Gastrocnemius medialis (tissue), 4 donors: ENCODE measurements around the gene LOC128125822.

ENCODE experiments used
- ATAC-seq, 2 donors: fragments of 150-250 bp; one replicate each; pipeline ENCODE4 v1.9.1; 2016
- DNase-seq, 2 donors: peaks; one replicate each; pipeline ENCODE4 v3.0.0-alpha.2; 2019
- H3K27ac ChIP-seq, 4 donors: fragments of 200-600 bp; sonication (generic); 1 replicate in 1 of 4; 2 replicates in 3 of 4; pipeline ENCODE4 v1.5.1; 2016 to 2018; ENCODE audit warnings: mild to moderate bottlenecking in 2 of 4, moderate library complexity in 1 of 4
- H3K27me3 ChIP-seq, 3 donors: fragments of 200-600 bp; sonication (generic) in 2 of 3; 1 replicate in 1 of 3; 2 replicates in 2 of 3; pipeline versions ENCODE4 v1.5.1 to v1.6.0; 2016 to 2019; ENCODE audit warnings: mild to moderate bottlenecking in 1 of 3, moderate library complexity in 1 of 3
- H3K36me3 ChIP-seq, 2 donors: fragments of 200-600 bp; sonication (generic) in 1 of 2; one replicate each; pipeline ENCODE4 v1.5.1; 2017 to 2018
- H3K4me1 ChIP-seq, 2 donors: fragments of 200-600 bp; sonication (generic) in 1 of 2; one replicate each; pipeline ENCODE4 v1.5.1; 2016 to 2017; ENCODE audit warnings: mild to moderate bottlenecking in 2 of 2
- H3K4me3 ChIP-seq, 4 donors: fragments of 200-600 bp; sonication (generic) in 3 of 4; 1 replicate in 1 of 4; 2 replicates in 3 of 4; pipeline ENCODE4 v1.5.1; 2016 to 2019; ENCODE audit warnings: mild to moderate bottlenecking in 2 of 4
- H3K9me3 ChIP-seq, 3 donors: fragments of 200-600 bp; sonication (generic) in 2 of 3; 1 replicate in 1 of 3; 2 replicates in 2 of 3; pipeline ENCODE4 v1.5.1; 2016 to 2019
- POLR2A ChIP-seq, 2 donors: fragments of 450-650 bp; IDR thresholded peaks; one replicate each; pipeline ENCODE4 v1.6.1; 2017; ENCODE audit warnings: antibody characterized with exemption in 2 of 2, mild to moderate bottlenecking in 2 of 2, moderate library complexity in 2 of 2
- in situ Hi-C, 4 donors: fragments of 200-750 bp; cut with MboI; loops; one replicate each; pipeline versions ENCODE4 v1.15.0 to v1.8.0; 2017; ENCODE audit warnings: low sequenced_read_pairs in 4 of 4
- intact Hi-C: fragments of 100-400 bp; cut with DNase I; formaldehyde crosslinking; loops from one replicate; pipeline ENCODE4 v1.15.1; 2023; ENCODE audit warnings: low total_unique reads
- TF ChIP-seq, protein P1 (sequence below), 5 experiments: fragments of 450-650 bp in 3 of 5; fragments of 200-600 bp in 2 of 5; sonication (generic) in 2 of 5; IDR thresholded peaks in 4 of 5; conservative IDR thresholded peaks in 1 of 5; 1 replicate in 4 of 5; 2 replicates in 1 of 5; pipeline ENCODE4 v1.5.1; 2016 to 2019; ENCODE audit warnings: antibody characterized with exemption in 5 of 5, mild to moderate bottlenecking in 3 of 5, moderate library complexity in 3 of 5

The LOC128125822 gene

DNA sequence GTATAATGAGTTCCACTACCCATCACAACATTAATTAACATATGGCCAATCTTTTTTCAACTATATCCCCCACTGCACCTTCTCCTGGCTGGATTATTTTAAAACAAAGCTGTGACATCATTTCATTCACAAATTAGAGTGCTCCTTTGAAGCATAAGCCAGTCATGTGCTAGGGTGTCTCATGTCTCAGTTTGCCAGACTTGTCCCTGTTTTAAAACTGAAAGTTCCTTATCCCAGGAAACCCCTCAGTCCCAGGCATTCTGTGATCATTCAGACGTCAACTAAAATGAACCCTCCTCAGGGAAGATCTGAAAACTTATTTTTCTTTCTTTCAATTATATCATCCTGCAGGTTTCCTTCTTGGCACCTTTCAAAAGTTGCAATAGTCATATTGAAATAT, 29.3 kb upstream of the LOC128125822 start:
- H3K4me3 ChIP-seq = no peak overlapping the region
- in situ Hi-C loops = no loop called here
- TF ChIP-seq POLR2A (IDR thresholded peaks at IDR 0.05) = no peak
- TF ChIP-seq, protein P1, sequence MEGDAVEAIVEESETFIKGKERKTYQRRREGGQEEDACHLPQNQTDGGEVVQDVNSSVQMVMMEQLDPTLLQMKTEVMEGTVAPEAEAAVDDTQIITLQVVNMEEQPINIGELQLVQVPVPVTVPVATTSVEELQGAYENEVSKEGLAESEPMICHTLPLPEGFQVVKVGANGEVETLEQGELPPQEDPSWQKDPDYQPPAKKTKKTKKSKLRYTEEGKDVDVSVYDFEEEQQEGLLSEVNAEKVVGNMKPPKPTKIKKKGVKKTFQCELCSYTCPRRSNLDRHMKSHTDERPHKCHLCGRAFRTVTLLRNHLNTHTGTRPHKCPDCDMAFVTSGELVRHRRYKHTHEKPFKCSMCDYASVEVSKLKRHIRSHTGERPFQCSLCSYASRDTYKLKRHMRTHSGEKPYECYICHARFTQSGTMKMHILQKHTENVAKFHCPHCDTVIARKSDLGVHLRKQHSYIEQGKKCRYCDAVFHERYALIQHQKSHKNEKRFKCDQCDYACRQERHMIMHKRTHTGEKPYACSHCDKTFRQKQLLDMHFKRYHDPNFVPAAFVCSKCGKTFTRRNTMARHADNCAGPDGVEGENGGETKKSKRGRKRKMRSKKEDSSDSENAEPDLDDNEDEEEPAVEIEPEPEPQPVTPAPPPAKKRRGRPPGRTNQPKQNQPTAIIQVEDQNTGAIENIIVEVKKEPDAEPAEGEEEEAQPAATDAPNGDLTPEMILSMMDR (IDR thresholded peaks at IDR 0.05 in 4 of 5, conservative IDR thresholded peaks at IDR 0.05 in 1 of 5) = no peak
- no peaks in the 10 kb centered on the region for H3K9me3 ChIP-seq
- H3K27ac ChIP-seq = no peak overlapping the region
- H3K27me3 ChIP-seq = no peaks in the 10 kb centered on the region
- H3K4me1 ChIP-seq = no peaks in the 10 kb centered on the region
- ATAC-seq (no peak), DNase-seq (no peak)
- H3K36me3 ChIP-seq = no peaks in the 10 kb centered on the region
- intact Hi-C loops = no loop called here

DNA sequence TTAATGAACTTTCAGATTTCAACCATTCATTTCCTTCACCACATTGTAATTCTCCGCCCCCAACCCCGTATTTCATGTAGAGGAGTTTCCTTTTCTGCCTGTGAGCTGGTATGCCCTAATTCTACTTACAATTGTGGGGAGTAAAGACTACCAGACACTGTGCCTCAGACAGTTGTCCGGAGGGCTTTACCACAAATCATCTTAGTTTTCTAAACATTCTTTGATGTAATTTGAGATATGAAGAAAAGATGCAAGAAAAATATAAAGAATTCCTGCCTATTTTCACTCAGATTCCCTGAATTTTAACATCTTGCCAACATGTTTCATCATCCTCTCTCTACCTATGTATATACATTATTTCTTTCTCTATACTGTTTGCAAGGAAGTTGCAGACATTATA, 28.3 kb upstream of the LOC128125822 start:
- in situ Hi-C loops (no loop called here), intact Hi-C loops (no loop called here)
- TF ChIP-seq, protein P1 (IDR thresholded peaks at IDR 0.05 in 4 of 5, conservative IDR thresholded peaks at IDR 0.05 in 1 of 5) = no peak
- no peak for TF ChIP-seq POLR2A (IDR thresholded peaks at IDR 0.05)
- H3K27ac ChIP-seq = no peak overlapping the region
- no peak overlapping the region for H3K4me3 ChIP-seq
- H3K36me3 ChIP-seq = no peaks in the 10 kb centered on the region
- ATAC-seq (no peak), DNase-seq (no peak)
- no peaks in the 10 kb centered on the region for H3K27me3 ChIP-seq
- no peaks in the 10 kb centered on the region for H3K9me3 ChIP-seq
- no peaks in the 10 kb centered on the region for H3K4me1 ChIP-seq

DNA sequence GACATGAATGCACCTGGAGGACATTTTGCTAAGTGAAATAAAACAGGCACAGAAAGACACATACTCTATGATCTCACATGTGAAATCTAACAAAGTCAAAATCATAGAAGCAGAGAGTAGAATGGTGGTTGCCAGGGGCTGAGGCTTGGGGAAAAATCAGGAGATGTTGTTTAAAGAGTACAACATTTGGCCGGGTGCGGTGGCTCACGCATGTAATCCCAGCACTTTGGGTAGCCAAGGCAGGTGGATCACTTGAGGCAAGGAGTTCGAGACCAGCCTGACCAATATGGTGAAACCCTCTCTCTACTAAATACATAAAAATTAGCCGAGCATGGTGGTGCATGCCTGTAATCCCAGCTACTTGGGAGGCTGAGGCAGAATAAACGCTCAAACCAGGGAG, 26.0 kb upstream of the LOC128125822 start:
- H3K4me1 ChIP-seq = no peaks in the 10 kb centered on the region
- H3K36me3 ChIP-seq = no peaks in the 10 kb centered on the region
- H3K27me3 ChIP-seq = no peaks in the 10 kb centered on the region
- H3K4me3 ChIP-seq = no peak overlapping the region
- intact Hi-C loops (no loop called here), in situ Hi-C loops (no loop called here)
- no peaks in the 10 kb centered on the region for H3K9me3 ChIP-seq
- H3K27ac ChIP-seq = no peak overlapping the region
- DNase-seq (no peak), ATAC-seq (no peak)
- TF ChIP-seq, protein P1 (IDR thresholded peaks at IDR 0.05 in 4 of 5, conservative IDR thresholded peaks at IDR 0.05 in 1 of 5) = no peak
- TF ChIP-seq POLR2A (IDR thresholded peaks at IDR 0.05) = no peak

DNA sequence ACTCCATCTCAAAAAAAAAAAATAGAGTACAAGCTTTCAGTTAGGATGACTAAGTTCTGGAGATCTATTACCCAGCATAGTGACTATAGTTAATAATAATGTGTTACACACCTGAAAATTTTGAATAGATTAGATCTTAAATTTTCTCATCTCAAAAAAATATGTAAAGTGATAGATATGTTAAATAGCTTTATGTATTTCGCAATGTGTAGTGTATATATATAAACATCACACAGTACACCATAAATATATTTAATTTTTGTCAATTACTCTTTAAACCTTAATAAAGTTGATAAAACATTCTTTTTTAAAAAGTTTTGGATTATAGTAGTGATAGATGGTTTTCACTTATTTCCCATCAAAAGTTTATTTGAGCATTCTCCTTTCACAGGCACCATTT, 25.6 kb upstream of the LOC128125822 start:
- Histone ChIP-seq H3K9me3 (no peaks in the 10 kb centered on the region), H3K27ac (no peak overlapping the region), H3K4me3 (no peak overlapping the region), H3K27me3 (no peaks in the 10 kb centered on the region), H3K36me3 (no peaks in the 10 kb centered on the region), H3K4me1 (no peaks in the 10 kb centered on the region)
- DNase-seq (no peak), ATAC-seq (no peak)
- intact Hi-C loops = no loop called here
- TF ChIP-seq, protein P1 (IDR thresholded peaks at IDR 0.05 in 4 of 5, conservative IDR thresholded peaks at IDR 0.05 in 1 of 5) = no peak
- no peak for TF ChIP-seq POLR2A (IDR thresholded peaks at IDR 0.05)
- in situ Hi-C loops = no loop called here

DNA sequence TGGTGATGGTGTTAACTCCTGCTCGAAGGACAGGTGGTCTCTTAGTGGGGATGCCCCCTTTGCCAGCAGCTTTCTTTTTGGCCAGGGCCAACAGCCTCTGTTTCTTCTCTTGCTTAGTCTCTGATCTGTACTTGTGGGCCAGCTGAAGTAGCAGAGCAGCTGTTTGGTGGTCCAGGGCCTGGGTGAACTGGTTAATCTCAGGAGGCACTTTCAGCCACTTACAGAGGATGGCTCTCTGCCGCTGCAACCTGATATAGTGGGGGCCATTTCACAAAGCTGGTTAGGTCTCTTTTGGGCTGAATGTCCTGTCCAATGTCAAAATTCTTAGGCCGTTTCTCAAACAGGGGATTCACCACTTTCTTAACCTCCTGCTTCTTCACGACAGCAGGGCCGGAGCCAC, 23.2 kb upstream of the LOC128125822 start:
- Histone ChIP-seq H3K9me3 (no peaks in the 10 kb centered on the region), H3K36me3 (no peaks in the 10 kb centered on the region), H3K27me3 (no peaks in the 10 kb centered on the region), H3K4me3 (no peak overlapping the region), H3K27ac (no peak overlapping the region), H3K4me1 (peaks cover 2 to 14% of the 10 kb centered on the region in 2 donors)
- no peak for DNase-seq
- ATAC-seq = no peak
- intact Hi-C loops (no loop called here), in situ Hi-C loops (no loop called here)
- TF ChIP-seq, protein P1 (IDR thresholded peaks at IDR 0.05 in 4 of 5, conservative IDR thresholded peaks at IDR 0.05 in 1 of 5) = no peak
- TF ChIP-seq POLR2A (IDR thresholded peaks at IDR 0.05) = no peak
